ENCODE measurements around the gene ARHGEF11. TPM values are rescaled to one million over a fixed set of nuclear protein-coding genes. Genes with fewer than 3 reads are reported as not detected.

Gene ARHGEF11, protein sequence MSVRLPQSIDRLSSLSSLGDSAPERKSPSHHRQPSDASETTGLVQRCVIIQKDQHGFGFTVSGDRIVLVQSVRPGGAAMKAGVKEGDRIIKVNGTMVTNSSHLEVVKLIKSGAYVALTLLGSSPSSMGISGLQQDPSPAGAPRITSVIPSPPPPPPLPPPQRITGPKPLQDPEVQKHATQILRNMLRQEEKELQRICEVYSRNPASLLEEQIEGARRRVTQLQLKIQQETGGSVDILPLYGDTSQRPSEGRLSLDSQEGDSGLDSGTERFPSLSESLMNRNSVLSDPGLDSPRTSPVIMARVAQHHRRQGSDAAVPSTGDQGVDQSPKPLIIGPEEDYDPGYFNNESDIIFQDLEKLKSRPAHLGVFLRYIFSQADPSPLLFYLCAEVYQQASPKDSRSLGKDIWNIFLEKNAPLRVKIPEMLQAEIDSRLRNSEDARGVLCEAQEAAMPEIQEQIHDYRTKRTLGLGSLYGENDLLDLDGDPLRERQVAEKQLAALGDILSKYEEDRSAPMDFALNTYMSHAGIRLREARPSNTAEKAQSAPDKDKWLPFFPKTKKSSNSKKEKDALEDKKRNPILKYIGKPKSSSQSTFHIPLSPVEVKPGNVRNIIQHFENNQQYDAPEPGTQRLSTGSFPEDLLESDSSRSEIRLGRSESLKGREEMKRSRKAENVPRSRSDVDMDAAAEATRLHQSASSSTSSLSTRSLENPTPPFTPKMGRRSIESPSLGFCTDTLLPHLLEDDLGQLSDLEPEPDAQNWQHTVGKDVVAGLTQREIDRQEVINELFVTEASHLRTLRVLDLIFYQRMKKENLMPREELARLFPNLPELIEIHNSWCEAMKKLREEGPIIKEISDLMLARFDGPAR (N-terminal part only)
- 31.7 and 33.3 TPM in 2 replicates for total RNA-seq

GRCh38 chr1:157045250-157046218, at the start of gene ARHGEF11:
Gene ARHGEF11 (minus strand): TSS chr1:157045742. CDS start chr1:157044330, 1,412 bp downstream.

GRCh38 chr1:156920233-156921052, 125.1 kb downstream of the ARHGEF11 start, which contains the start of gene LRRC71:
Gene LRRC71 (plus strand): TSS chr1:156920632. CDS start chr1:156920804, 172 bp downstream.

GRCh38 chr1:156893048-156893953, 152.2 kb downstream of the ARHGEF11 start, which contains the start of gene PEAR1:
Gene PEAR1 (plus strand): TSS chr1:156893718. CDS start chr1:156903927, 10,209 bp downstream.

Other genes with a start within 250 kb of the ARHGEF11 start
- gene SH2D2A, start 228.9 kb downstream of the ARHGEF11 start, total RNA-seq: 0.13 TPM in 1 of 2 replicates, not detected in the other
- gene INSRR, start 186.6 kb downstream of the ARHGEF11 start, total RNA-seq: under 0.01 TPM in 1 of 2 replicates, not detected in the other
- gene NTRK1, start 184.9 kb downstream of the ARHGEF11 start, total RNA-seq: 0.03 and 0.07 TPM in 2 replicates
- 12.7 and 15.9 TPM in 2 replicates for gene PEAR1, start 152.0 kb downstream of the ARHGEF11 start, total RNA-seq
- gene LRRC71, start 125.1 kb downstream of the ARHGEF11 start, total RNA-seq: 0.13 TPM in 1 of 2 replicates, not detected in the other
- not detected in 2 replicates for gene ETV3L, start 54.1 kb upstream of the ARHGEF11 start, total RNA-seq
- gene ETV3, start 92.7 kb upstream of the ARHGEF11 start, total RNA-seq: 12.1 and 15.8 TPM in 2 replicates

Measured in smooth muscle cell of the pulmonary artery (primary cell).